GM18867 (cell line): ENCODE data around the gene ZNHIT6.

ENCODE experiments used
- ATAC-seq: cut with Tn5 transposase; IDR thresholded peaks from one replicate; pipeline ENCODE4 v1.9.1; 2021; ENCODE audit warnings: mild to moderate bottlenecking, moderate library complexity; ENCODE audit not compliant: unreplicated experiment

Gene ZNHIT6

GRCh38 chr1:85623061-85623471 is 85.2 kb downstream of the ZNHIT6 start:
- ATAC-seq, result no peak

GRCh38 chr1:85621430-85621829 is 86.8 kb downstream of the ZNHIT6 start:
- no peak for ATAC-seq

- ATAC-seq, result no peak
Observed at GRCh38 chr1:85617633-85618100, 90.6 kb downstream of the ZNHIT6 start.

GRCh38 chr1:85616736-85617135 is 91.5 kb downstream of the ZNHIT6 start:
- ATAC-seq, result no peak

- no peak for ATAC-seq
Observed at GRCh38 chr1:85616364-85616705, 91.9 kb downstream of the ZNHIT6 start.

GRCh38 chr1:85615586-85616363 is 92.5 kb downstream of the ZNHIT6 start:
- no peak for ATAC-seq

- peak; percentile 56 for ATAC-seq
Observed at GRCh38 chr1:85612704-85613361, 95.4 kb downstream of the ZNHIT6 start.

GRCh38 chr1:85611856-85612255 is 96.4 kb downstream of the ZNHIT6 start:
- no peak for ATAC-seq

GRCh38 chr1:85611425-85611824 is 96.8 kb downstream of the ZNHIT6 start:
- no peak for ATAC-seq

GRCh38 chr1:85609976-85610375 is 98.3 kb downstream of the ZNHIT6 start:
- no peak for ATAC-seq

- ATAC-seq, result no peak
Observed at GRCh38 chr1:85608851-85609250, 99.4 kb downstream of the ZNHIT6 start.

- no peak for ATAC-seq
Observed at GRCh38 chr1:85607921-85608265, 100.3 kb downstream of the ZNHIT6 start.

- ATAC-seq, result no peak
Observed at GRCh38 chr1:85607126-85607920, 100.9 kb downstream of the ZNHIT6 start.

- ATAC-seq, result no peak
Observed at GRCh38 chr1:85606414-85606800, 101.8 kb downstream of the ZNHIT6 start.

- ATAC-seq, result no peak
Observed at GRCh38 chr1:85605484-85606413, 102.5 kb downstream of the ZNHIT6 start.

GRCh38 chr1:85604298-85604997 is 103.8 kb downstream of the ZNHIT6 start:
- no peak for ATAC-seq

GRCh38 chr1:85603086-85603880 is 105.0 kb downstream of the ZNHIT6 start:
- no peak for ATAC-seq

- no peak for ATAC-seq
Observed at GRCh38 chr1:85602571-85602970, 105.7 kb downstream of the ZNHIT6 start.

GRCh38 chr1:85601901-85602300 is 106.3 kb downstream of the ZNHIT6 start:
- ATAC-seq, result no peak
